Measurements from ENCODE around the gene L1CAM. TPM values are rescaled to one million over a fixed set of nuclear protein-coding genes. Genes with fewer than 3 reads are reported as not detected.

The L1CAM gene
- total RNA-seq, 1 donor from 2014 or later = 16.6 TPM

DNA sequence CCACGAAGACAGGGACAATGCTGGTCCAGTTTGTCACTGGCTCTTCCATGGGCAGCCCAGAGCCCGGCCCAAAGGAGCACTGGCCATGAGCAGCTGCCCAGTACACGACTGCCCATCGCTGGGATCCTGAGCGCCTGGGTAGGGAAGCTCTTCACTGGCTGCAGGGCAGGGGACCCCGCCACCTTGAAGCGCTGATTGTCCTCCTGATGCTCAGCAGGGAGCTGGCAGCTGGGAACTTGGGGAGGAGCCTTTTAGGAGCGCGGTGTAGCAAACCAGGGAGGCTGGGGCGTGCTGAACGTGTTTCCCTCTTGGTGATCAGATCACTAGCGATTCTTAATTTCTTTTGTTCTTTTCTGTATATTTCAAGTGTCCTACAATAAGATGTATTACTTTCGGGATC, 1.8 kb downstream of the L1CAM start:
- DNase-seq (ENCODE audit: extremely low spot score, unreplicated experiment) = no peak
- no peak overlapping the region for H3K4me3 Mint-ChIP-seq (ENCODE audit: unreplicated experiment)
- H3K27ac Mint-ChIP-seq (ENCODE audit: unreplicated experiment) = no peak overlapping the region
- H3K36me3 Mint-ChIP-seq (ENCODE audit: unreplicated experiment) = no peaks in the 10 kb centered on the region
- TF ChIP-seq, protein P1, sequence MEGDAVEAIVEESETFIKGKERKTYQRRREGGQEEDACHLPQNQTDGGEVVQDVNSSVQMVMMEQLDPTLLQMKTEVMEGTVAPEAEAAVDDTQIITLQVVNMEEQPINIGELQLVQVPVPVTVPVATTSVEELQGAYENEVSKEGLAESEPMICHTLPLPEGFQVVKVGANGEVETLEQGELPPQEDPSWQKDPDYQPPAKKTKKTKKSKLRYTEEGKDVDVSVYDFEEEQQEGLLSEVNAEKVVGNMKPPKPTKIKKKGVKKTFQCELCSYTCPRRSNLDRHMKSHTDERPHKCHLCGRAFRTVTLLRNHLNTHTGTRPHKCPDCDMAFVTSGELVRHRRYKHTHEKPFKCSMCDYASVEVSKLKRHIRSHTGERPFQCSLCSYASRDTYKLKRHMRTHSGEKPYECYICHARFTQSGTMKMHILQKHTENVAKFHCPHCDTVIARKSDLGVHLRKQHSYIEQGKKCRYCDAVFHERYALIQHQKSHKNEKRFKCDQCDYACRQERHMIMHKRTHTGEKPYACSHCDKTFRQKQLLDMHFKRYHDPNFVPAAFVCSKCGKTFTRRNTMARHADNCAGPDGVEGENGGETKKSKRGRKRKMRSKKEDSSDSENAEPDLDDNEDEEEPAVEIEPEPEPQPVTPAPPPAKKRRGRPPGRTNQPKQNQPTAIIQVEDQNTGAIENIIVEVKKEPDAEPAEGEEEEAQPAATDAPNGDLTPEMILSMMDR (IDR thresholded peaks at IDR 0.05) = no peak
- peaks cover 13% of the 10 kb centered on the region for H3K4me1 Mint-ChIP-seq (ENCODE audit: unreplicated experiment)
- H3K9me3 Mint-ChIP-seq (ENCODE audit: unreplicated experiment) = no peaks in the 10 kb centered on the region
- H3K27me3 Mint-ChIP-seq (ENCODE audit: unreplicated experiment) = peaks cover 7% of the 10 kb centered on the region

DNA sequence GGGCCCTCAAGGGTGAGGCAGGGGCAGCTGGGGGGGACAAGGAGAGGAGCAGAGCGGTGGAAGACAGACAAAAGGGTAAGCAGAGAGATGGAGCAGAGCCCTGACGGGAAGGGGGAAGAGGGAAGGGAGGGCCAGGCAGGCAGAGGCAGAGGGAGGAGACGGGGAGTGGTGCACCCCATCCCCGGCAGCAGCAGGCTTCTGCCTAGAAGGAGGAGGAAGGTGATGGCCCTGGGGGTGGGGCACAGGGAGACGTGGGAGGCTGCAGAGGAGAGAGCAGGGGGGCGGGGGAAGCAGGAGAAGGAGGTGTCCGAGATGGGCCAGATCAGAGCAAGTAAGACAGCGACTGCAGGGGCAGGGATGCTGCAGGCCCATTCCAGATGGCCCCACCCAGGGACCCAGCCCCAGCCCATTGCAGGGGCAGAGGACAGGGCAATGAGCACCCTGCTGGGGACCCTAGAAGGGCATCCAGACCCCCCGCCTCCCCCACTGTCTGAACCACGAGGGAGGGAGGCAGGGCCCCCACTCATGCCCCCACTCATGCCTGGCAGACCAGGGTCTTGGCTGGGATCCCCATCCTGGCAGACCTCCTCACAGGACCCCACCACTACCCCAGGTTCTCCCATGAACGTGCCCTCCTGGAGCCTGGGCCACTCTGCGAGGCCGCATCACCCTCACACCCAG, 2.7 kb downstream of the L1CAM start:
- Mint-ChIP-seq H3K27me3 (ENCODE audit: unreplicated experiment) (peaks cover 5% of the 10 kb centered on the region), H3K36me3 (ENCODE audit: unreplicated experiment) (no peaks in the 10 kb centered on the region), H3K9me3 (ENCODE audit: unreplicated experiment) (no peaks in the 10 kb centered on the region), H3K4me1 (ENCODE audit: unreplicated experiment) (peaks cover 18% of the 10 kb centered on the region), H3K27ac (ENCODE audit: unreplicated experiment) (no peak overlapping the region), H3K4me3 (ENCODE audit: unreplicated experiment) (no peak overlapping the region)
- TF ChIP-seq, protein P1 (IDR thresholded peaks at IDR 0.05) = no peak
- no peak for DNase-seq (ENCODE audit: extremely low spot score, unreplicated experiment)

DNA sequence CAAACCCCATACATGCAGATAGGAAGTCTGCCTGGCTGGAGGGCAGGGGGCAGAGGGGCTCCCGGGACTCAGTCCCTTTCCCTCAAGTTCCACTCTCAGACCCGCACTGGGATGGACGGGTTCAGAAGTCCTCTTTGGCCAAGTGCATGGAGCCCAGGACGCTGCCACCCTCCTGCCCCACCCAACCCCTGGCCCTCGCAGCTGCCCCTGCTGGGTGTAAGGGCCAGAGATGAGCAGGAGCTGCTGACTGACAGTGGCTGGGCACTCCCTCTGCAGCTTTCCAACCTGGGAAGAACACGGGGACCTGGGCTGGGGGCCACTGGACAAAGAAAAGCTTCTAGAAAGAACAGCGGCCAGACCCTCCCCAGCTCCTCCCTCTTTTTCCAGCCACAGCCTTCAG, 3.4 kb downstream of the L1CAM start:
- H3K4me1 Mint-ChIP-seq (ENCODE audit: unreplicated experiment) = peaks cover 20% of the 10 kb centered on the region
- no peaks in the 10 kb centered on the region for H3K9me3 Mint-ChIP-seq (ENCODE audit: unreplicated experiment)
- H3K27me3 Mint-ChIP-seq (ENCODE audit: unreplicated experiment) = peaks cover under 1% of the 10 kb centered on the region
- no peak for DNase-seq (ENCODE audit: extremely low spot score, unreplicated experiment)
- TF ChIP-seq, protein P1 (IDR thresholded peaks at IDR 0.05) = no peak
- no peaks in the 10 kb centered on the region for H3K36me3 Mint-ChIP-seq (ENCODE audit: unreplicated experiment)
- H3K4me3 Mint-ChIP-seq (ENCODE audit: unreplicated experiment) = no peak overlapping the region
- no peak overlapping the region for H3K27ac Mint-ChIP-seq (ENCODE audit: unreplicated experiment)

DNA sequence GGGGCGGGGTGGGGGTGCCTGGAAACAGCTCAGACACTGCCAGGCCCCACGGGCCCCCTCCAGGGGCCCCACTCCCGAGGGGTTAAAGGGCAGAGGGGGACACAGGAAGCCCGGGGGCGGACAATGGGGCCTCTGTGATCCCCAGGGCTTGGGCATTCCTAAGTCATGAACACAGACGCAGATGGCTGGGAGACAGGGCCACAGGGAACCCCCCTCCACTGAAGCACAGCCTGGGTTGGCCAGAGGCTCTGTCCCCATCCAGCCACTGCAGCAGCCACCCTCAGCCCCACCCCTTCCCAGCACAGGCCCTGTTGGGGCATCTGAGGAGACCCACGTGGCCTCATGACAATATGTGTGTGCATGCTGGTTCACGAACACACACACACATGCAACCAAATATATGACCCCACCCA, 3.9 kb downstream of the L1CAM start:
- DNase-seq (ENCODE audit: extremely low spot score, unreplicated experiment) = no peak
- Mint-ChIP-seq H3K27ac (ENCODE audit: unreplicated experiment) (no peak overlapping the region), H3K27me3 (ENCODE audit: unreplicated experiment) (no peaks in the 10 kb centered on the region), H3K4me1 (ENCODE audit: unreplicated experiment) (peaks cover 20% of the 10 kb centered on the region), H3K9me3 (ENCODE audit: unreplicated experiment) (no peaks in the 10 kb centered on the region), H3K4me3 (ENCODE audit: unreplicated experiment) (no peak overlapping the region), H3K36me3 (ENCODE audit: unreplicated experiment) (no peaks in the 10 kb centered on the region)
- TF ChIP-seq, protein P1 (IDR thresholded peaks at IDR 0.05) = no peak

DNA sequence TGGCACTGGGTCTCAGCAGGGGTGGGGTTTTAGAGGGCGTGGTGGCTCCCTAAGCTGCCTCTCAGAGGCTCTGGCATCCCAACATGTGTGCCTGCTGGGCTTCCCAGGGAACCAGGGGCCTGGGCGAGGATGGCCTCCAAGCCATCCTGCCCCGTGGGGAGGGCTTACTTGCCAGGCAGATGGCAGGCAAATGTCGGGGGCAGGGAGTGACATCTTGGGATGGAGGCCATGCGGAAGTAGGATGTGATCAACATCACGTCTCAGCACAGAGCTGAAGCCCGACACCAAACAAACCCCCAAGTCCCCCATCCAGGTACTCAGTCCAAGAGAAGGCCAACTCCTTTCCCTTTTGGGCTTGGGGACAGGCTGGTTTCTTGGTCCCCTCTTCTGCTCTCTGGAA, 4.7 kb downstream of the L1CAM start:
- H3K9me3 Mint-ChIP-seq (ENCODE audit: unreplicated experiment) = no peaks in the 10 kb centered on the region
- peaks cover 18% of the 10 kb centered on the region for H3K4me1 Mint-ChIP-seq (ENCODE audit: unreplicated experiment)
- no peaks in the 10 kb centered on the region for H3K36me3 Mint-ChIP-seq (ENCODE audit: unreplicated experiment)
- TF ChIP-seq, protein P1 (IDR thresholded peaks at IDR 0.05) = no peak
- H3K27ac Mint-ChIP-seq (ENCODE audit: unreplicated experiment) = no peak overlapping the region
- no peak overlapping the region for H3K4me3 Mint-ChIP-seq (ENCODE audit: unreplicated experiment)
- DNase-seq (ENCODE audit: extremely low spot score, unreplicated experiment) = no peak
- no peaks in the 10 kb centered on the region for H3K27me3 Mint-ChIP-seq (ENCODE audit: unreplicated experiment)

Data from osteocyte (in vitro differentiated cells).